Measurements from ENCODE around the gene PROM1. TPM values are rescaled to one million over a fixed set of nuclear protein-coding genes. Genes with fewer than 3 reads are reported as not detected.

PROM1 gene
- total and polyA plus RNA-seq, 9 of the 15 experiments (the other 6 are each of a cell fraction or from before 2014, with no cell fraction given) = 0.05 TPM; not detected in 8

DNA sequence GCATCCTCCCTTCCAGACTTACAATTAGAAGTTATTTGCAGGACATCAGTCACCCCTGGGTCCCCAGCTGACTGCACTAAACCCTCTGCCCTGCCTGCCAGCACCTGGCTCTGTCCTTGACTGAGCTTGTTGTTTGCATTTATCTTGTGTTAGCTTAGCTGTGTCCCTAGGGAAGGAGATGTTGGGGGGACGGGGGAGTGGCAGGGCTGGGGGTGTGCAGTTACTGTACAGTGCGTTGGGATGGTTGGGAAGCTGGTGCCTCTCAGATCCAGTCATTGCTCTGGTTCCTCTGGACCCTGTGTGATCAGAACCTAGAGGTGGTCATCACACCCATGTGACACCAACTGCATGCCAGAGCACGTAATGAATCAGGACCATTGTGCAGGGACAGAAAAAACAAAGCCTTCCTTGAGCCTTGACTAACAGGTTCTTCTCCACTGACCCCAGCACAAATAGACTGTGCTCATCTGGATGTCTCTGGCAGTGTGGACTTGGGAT lies 32.7 kb upstream of the PROM1 start:
- CTCF ChIA-PET (ENCODE audit: low intra/inter-chr PET ratio) = no interaction called here
- 0% methylated on average over 3 of the region's 3 CpGs for WGBS (ENCODE audit: insufficient coverage, low coverage, missing lambda C conversion rate)
- no peak overlapping the region for H2AFZ ChIP-seq (ENCODE audit: low read depth, low read length)
- no peaks in the 10 kb centered on the region for H3K9me1 ChIP-seq (ENCODE audit: control insufficient read depth, insufficient read depth, low read length)
- TF ChIP-seq POLR2AphosphoS2 (IDR thresholded peaks at IDR 0.05; ENCODE audit: low read length) (no peak), EZH2 (IDR thresholded peaks at IDR 0.05; ENCODE audit: borderline replicate concordance, low read depth, low read length) (no peak), ZNF445 (CRISPR knock-in tag; IDR thresholded peaks at IDR 0.05; ENCODE audit: low read depth) (no peak), GTF2F1 (IDR thresholded peaks at IDR 0.05; ENCODE audit: low read depth, low read length) (no peak), FOXJ3 (CRISPR knock-in tag; IDR thresholded peaks at IDR 0.05) (no peak), KLF16 (IDR thresholded peaks at IDR 0.05) (no peak), PTTG1 (tag; IDR thresholded peaks at IDR 0.05; ENCODE audit: low read depth) (no peak)
- TF ChIP-seq, protein P1, sequence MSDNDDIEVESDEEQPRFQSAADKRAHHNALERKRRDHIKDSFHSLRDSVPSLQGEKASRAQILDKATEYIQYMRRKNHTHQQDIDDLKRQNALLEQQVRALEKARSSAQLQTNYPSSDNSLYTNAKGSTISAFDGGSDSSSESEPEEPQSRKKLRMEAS (CRISPR knock-in tag; IDR thresholded peaks at IDR 0.05) = no peak
- TF ChIP-seq, protein P2, sequence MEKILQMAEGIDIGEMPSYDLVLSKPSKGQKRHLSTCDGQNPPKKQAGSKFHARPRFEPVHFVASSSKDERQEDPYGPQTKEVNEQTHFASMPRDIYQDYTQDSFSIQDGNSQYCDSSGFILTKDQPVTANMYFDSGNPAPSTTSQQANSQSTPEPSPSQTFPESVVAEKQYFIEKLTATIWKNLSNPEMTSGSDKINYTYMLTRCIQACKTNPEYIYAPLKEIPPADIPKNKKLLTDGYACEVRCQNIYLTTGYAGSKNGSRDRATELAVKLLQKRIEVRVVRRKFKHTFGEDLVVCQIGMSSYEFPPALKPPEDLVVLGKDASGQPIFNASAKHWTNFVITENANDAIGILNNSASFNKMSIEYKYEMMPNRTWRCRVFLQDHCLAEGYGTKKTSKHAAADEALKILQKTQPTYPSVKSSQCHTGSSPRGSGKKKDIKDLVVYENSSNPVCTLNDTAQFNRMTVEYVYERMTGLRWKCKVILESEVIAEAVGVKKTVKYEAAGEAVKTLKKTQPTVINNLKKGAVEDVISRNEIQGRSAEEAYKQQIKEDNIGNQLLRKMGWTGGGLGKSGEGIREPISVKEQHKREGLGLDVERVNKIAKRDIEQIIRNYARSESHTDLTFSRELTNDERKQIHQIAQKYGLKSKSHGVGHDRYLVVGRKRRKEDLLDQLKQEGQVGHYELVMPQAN (IDR thresholded peaks at IDR 0.05; ENCODE audit: borderline replicate concordance) = no peak
- TF ChIP-seq, protein P3, sequence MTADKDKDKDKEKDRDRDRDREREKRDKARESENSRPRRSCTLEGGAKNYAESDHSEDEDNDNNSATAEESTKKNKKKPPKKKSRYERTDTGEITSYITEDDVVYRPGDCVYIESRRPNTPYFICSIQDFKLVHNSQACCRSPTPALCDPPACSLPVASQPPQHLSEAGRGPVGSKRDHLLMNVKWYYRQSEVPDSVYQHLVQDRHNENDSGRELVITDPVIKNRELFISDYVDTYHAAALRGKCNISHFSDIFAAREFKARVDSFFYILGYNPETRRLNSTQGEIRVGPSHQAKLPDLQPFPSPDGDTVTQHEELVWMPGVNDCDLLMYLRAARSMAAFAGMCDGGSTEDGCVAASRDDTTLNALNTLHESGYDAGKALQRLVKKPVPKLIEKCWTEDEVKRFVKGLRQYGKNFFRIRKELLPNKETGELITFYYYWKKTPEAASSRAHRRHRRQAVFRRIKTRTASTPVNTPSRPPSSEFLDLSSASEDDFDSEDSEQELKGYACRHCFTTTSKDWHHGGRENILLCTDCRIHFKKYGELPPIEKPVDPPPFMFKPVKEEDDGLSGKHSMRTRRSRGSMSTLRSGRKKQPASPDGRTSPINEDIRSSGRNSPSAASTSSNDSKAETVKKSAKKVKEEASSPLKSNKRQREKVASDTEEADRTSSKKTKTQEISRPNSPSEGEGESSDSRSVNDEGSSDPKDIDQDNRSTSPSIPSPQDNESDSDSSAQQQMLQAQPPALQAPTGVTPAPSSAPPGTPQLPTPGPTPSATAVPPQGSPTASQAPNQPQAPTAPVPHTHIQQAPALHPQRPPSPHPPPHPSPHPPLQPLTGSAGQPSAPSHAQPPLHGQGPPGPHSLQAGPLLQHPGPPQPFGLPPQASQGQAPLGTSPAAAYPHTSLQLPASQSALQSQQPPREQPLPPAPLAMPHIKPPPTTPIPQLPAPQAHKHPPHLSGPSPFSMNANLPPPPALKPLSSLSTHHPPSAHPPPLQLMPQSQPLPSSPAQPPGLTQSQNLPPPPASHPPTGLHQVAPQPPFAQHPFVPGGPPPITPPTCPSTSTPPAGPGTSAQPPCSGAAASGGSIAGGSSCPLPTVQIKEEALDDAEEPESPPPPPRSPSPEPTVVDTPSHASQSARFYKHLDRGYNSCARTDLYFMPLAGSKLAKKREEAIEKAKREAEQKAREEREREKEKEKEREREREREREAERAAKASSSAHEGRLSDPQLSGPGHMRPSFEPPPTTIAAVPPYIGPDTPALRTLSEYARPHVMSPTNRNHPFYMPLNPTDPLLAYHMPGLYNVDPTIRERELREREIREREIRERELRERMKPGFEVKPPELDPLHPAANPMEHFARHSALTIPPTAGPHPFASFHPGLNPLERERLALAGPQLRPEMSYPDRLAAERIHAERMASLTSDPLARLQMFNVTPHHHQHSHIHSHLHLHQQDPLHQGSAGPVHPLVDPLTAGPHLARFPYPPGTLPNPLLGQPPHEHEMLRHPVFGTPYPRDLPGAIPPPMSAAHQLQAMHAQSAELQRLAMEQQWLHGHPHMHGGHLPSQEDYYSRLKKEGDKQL (CRISPR knock-in tag; IDR thresholded peaks at IDR 0.05; ENCODE audit: borderline replicate concordance) = no peak
- no peak overlapping the region for H3K4me3 ChIP-seq
- H3K36me3 ChIP-seq (ENCODE audit: control insufficient read depth, insufficient read depth, low read length) = no peaks in the 10 kb centered on the region
- H3K4me1 ChIP-seq (replicated peaks in 1 of 2; ENCODE audit: control insufficient read depth in 2 of 2, insufficient read depth in 2 of 2, low read length in 2 of 2) = no peaks in the 10 kb centered on the region
- H3K27me3 ChIP-seq (ENCODE audit: control insufficient read depth in 2 of 2, insufficient read depth in 2 of 2, low read length in 2 of 2) = peaks cover 0 to 27% of the 10 kb centered on the region in 2 experiments; a peak in 3 of 5 replicates
- FAIRE-seq (no peak), DNase-seq (ENCODE audit: extremely low read depth in 1 of 4, low spot score in 3 of 4) (no peak), ATAC-seq (no peak)
- in situ Hi-C loops (cut with MboI) (no loop called here), intact Hi-C loops (cut with micrococcal nuclease) (no loop called here)
- H3K4me2 ChIP-seq (ENCODE audit: insufficient read depth, low read length) = no peak overlapping the region
- BruUV-seq (replicated peaks) = no TSS peak
- H3K79me2 ChIP-seq (ENCODE audit: control insufficient read depth, insufficient read depth, low read length) = no peaks in the 10 kb centered on the region
- POLR2A ChIA-PET = no interaction called here
- H4K20me1 ChIP-seq (replicated peaks; ENCODE audit: control insufficient read depth, insufficient read depth, low read length) = no peaks in the 10 kb centered on the region
- H3K9ac ChIP-seq (ENCODE audit: insufficient read depth in 1 of 2, low read depth in 2 of 2, low read length in 2 of 2) = no peak overlapping the region
- no peaks in the 10 kb centered on the region for H3K9me3 ChIP-seq (replicated peaks; ENCODE audit: control insufficient read depth, insufficient read depth, low read depth, low read length)
- H3K27ac ChIP-seq (ENCODE audit: extremely low read depth, low read depth, low read length) = no peak overlapping the region

All from K562 (cell line).